Astrocyte (in vitro differentiated cells and primary cell): ENCODE measurements around the gene CCDC40.

Source experiments
- EZH2 ChIP-seq: IDR thresholded peaks from 2 replicates; pipeline ENCODE4 v1.6.1; 2012; ENCODE audit warnings: mild to moderate bottlenecking, low read length, inconsistent platforms; ENCODE audit not compliant: insufficient read depth
- TF ChIP-seq, protein P1 (sequence below): IDR thresholded peaks from 2 replicates; pipeline ENCODE4 v1.5.1; 2011; ENCODE audit warnings: low read depth, mild to moderate bottlenecking, inconsistent platforms, low read length, moderate library complexity; ENCODE audit not compliant: insufficient read depth

DNA sequence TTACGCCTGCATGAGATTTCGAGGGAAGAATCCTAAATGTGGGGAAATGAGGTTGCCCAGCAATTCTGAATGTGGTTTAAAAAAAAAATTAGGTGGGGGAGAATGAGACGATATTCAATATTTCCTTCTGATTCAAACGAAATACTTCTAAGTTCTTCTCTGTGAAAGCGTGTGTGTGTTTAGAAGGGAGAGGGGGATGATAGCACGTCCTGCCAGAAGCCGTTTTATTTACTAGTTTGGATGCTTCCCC is 48.6 kb upstream of the CCDC40 start:
- TF ChIP-seq, protein P1, sequence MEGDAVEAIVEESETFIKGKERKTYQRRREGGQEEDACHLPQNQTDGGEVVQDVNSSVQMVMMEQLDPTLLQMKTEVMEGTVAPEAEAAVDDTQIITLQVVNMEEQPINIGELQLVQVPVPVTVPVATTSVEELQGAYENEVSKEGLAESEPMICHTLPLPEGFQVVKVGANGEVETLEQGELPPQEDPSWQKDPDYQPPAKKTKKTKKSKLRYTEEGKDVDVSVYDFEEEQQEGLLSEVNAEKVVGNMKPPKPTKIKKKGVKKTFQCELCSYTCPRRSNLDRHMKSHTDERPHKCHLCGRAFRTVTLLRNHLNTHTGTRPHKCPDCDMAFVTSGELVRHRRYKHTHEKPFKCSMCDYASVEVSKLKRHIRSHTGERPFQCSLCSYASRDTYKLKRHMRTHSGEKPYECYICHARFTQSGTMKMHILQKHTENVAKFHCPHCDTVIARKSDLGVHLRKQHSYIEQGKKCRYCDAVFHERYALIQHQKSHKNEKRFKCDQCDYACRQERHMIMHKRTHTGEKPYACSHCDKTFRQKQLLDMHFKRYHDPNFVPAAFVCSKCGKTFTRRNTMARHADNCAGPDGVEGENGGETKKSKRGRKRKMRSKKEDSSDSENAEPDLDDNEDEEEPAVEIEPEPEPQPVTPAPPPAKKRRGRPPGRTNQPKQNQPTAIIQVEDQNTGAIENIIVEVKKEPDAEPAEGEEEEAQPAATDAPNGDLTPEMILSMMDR: no peak
- TF ChIP-seq EZH2: no peak
